22Rv1 (cell line): ENCODE measurements around the gene SDK2.

Experiments used
- H3K27ac ChIP-seq: fragments of 450-650 bp; 2 replicates; pipeline ENCODE4 v1.5.1; 2017
- ZFX ChIP-seq: fragments of 450-650 bp; IDR thresholded peaks from 2 replicates; pipeline ENCODE4 v1.6.1; 2017; ENCODE audit warnings: antibody characterized with exemption, borderline replicate concordance
- TF ChIP-seq, protein P1 (sequence below): fragments of 450-650 bp; IDR thresholded peaks from 2 replicates; pipeline ENCODE4 v1.5.1; 2017; ENCODE audit warnings: mild to moderate bottlenecking

The SDK2 gene

DNA sequence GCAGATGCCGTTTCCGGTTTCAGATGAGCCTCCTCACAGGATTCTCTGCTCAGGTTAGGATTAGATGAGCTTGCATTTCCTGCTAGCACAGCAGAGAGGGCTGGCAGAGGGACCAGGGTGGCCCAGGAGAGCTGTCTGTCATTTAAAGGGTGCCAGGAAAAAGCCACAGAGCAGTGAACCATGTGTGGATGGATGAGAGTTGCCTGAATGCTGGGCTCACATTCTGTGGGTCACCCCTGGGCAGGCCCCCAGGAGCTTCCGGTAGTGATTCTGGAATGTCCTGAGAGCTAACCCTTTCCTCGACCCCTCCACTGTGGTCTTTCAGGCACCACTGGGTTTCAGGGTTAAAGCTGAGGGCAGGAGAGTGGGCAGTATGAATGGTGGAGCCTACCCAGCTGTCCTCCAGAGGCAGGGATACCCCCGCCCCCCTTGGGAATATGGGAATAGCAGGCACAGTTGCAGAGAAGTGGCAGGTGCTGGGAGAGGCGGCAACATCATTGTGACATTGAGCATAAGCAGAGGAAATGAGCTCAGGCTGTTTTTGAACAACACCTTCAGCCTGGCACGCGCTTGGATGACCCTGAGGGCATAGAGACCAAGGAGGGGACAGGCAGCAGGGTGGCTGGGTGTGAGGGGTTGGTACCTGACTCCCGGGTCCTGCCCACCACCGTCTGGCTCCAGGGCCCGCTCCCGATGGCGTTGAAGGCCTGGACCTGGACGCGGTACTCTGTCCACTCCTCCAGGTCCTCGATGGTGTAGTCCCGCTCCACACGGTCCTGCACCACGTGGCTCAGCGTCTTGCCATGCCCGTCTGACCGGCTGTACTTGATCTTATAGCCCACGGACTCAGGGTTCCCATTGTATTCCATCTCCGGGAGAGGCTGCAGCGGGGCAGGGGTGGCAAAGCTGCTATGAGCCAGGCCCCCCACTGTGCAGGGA lies 249.5 kb downstream of the SDK2 start:
- TF ChIP-seq, protein P1, sequence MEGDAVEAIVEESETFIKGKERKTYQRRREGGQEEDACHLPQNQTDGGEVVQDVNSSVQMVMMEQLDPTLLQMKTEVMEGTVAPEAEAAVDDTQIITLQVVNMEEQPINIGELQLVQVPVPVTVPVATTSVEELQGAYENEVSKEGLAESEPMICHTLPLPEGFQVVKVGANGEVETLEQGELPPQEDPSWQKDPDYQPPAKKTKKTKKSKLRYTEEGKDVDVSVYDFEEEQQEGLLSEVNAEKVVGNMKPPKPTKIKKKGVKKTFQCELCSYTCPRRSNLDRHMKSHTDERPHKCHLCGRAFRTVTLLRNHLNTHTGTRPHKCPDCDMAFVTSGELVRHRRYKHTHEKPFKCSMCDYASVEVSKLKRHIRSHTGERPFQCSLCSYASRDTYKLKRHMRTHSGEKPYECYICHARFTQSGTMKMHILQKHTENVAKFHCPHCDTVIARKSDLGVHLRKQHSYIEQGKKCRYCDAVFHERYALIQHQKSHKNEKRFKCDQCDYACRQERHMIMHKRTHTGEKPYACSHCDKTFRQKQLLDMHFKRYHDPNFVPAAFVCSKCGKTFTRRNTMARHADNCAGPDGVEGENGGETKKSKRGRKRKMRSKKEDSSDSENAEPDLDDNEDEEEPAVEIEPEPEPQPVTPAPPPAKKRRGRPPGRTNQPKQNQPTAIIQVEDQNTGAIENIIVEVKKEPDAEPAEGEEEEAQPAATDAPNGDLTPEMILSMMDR: no peak
- TF ChIP-seq ZFX: no peak

DNA sequence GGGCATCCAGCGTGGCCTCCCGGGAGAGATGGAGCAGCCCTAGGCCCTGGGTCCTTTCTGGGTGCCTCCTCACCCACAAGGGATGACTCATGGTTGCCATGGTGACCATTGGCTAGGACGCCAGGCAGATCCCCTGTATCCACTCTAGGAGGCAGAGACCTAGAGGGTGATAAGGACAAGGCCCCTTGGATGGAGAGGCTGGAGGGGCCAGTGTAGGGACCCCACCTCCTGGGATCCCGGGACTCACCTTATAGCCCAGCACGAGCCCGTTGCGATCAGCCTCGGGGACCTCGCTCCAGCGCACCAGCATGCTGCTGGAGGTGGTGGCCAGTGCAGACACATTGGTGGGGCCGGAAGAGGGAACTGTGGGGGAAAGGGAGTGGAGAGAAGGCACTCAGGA lies 250.3 kb downstream of the SDK2 start:
- no peak overlapping the region for H3K27ac ChIP-seq
- no peak for TF ChIP-seq ZFX
- TF ChIP-seq, protein P1: no peak

More for the DNA sequence above, 249.5 kb downstream of the SDK2 start:
- no peak overlapping the region for H3K27ac ChIP-seq

DNA sequence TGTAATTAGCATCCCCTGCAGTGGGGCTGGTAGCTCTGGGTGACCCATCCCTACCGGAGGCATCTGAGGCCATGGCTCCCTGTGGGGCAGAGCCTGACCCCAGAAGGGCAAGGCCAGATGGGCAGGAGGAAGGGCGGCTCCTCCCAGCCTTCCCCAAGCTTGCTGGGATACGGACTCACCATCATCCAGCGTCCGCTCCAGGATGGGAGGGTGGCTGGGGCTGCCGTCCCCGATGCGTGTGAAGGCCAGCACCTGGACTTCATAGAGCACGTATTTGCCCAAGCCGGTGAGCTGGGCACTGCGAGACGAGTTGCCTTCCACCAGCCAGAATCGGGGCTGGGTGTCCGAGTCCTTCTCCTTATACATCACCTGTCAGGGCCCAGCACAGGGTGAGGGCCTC lies 250.9 kb downstream of the SDK2 start:
- TF ChIP-seq, protein P1: no peak
- TF ChIP-seq ZFX: no peak
- no peak overlapping the region for H3K27ac ChIP-seq

DNA sequence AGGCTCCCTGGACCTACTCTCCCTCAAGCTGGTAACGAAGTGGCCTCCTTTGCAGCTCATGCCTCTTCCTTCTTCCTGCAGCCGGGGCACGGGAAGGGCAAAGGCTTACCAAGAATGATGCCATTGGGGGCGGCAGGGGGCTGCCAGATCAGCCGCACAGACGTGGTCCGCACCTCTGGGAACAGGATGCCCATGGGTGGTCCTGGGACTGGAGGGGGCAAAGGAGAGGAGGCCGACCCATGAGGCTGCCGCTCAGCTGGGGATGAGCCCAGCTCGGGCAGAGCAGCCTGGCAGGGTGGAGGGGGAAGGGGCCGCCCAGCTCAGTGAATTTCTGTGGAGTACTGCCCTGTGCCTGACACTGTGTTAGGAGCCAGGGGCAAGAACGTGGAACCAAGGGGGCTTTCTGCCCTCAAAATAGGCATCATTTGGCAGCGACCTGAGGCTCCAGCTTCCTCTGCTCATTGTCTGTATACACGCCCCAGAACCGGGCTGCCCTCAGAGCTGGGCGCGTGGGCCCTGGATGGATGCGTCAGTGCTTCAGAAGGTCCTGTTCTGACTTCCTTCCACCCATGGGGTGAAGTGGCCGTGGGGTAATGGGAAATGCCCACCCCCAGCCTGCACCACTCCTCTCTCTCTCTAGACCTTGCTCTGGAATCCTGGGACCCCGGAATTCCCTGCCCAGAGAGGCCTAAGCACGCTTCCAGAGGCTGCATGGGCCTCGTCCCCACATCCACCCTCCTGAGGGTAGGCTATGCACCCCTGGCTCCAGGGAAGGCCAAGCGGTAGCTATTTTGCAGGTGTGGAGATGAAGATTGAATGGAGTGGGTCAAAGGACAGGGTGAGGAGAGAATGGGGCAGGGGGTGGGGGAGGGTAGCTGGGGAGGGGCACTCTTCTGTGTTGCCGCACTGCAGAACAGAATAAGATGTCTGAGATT lies 252.6 kb downstream of the SDK2 start:
- no peak for TF ChIP-seq ZFX
- TF ChIP-seq, protein P1: no peak
- H3K27ac ChIP-seq: no peak overlapping the region

DNA sequence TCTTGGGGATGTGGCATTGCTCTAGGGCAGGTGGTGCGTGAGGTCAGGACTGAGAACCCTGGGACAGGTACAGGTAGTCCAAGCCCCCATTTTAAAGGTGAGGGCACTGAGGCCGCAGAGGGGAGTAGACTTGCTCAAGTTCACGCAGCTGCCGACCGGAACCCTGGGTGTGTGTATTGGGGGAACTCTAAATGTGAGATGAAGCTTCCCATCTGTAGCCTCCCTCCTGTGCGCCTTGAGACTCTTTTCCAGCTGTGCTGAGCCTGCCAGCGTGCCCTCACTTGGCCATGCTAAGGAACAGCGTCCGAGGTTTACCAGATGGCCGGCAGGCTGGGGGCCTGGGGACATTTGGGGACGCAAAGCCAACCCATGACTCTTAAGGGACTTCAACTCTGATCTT lies 253.4 kb downstream of the SDK2 start:
- TF ChIP-seq, protein P1: no peak
- no peak for TF ChIP-seq ZFX
- no peak overlapping the region for H3K27ac ChIP-seq

DNA sequence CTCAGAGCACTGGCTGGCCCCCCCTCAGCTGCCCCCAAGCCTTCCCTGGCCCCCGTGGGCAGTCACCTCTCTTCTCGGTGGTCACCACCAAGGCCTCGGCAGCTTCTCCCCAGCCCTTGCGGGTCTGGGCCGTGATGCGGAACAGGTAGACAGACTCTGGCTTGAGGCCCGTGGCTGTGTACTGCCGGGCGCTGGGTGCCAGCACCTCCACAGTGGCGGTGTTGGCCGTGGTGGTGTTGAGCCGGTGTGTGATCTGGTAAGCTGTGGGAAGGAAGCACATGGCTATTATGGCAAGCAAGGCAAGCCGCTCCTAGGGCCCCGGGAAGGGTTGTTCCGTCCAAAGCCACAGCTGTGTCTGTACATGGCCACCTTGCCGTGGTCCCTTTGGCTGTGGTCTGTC lies 254.0 kb downstream of the SDK2 start:
- no peak overlapping the region for H3K27ac ChIP-seq
- TF ChIP-seq, protein P1: no peak
- no peak for TF ChIP-seq ZFX
